Neutrophil (primary cell): ENCODE measurements around the gene SPTY2D1.

Experiments
- H3K27ac ChIP-seq: fragments of 200-600 bp; sonication (generic); 2 replicates; pipeline ENCODE4 v1.5.1; 2016; ENCODE audit warnings: mild to moderate bottlenecking, moderate library complexity
- H3K27me3 ChIP-seq: fragments of 200-600 bp; sonication (generic); 2 replicates; pipeline ENCODE4 v1.6.0; 2016; ENCODE audit warnings: mild to moderate bottlenecking
- H3K36me3 ChIP-seq: fragments of 200-600 bp; sonication (generic); 2 replicates; pipeline ENCODE4 v1.5.1; 2017
- H3K4me1 ChIP-seq, 2 experiments: fragments of 200-600 bp in 1 of 2; sonication (generic) in 1 of 2; 1 replicate in 1 of 2; 2 replicates in 1 of 2; pipeline versions ENCODE4 v1.5.1 to v1.6.1; 2013 to 2016; ENCODE audit warnings: low read depth in 1 of 2, low read length in 1 of 2, mild to moderate bottlenecking in 1 of 2, moderate library complexity in 1 of 2; ENCODE audit not compliant: control insufficient read depth in 1 of 2, insufficient read depth in 1 of 2
- H3K4me3 ChIP-seq, 2 experiments: fragments of 200-600 bp in 1 of 2; sonication (generic) in 1 of 2; 1 replicate in 1 of 2; 2 replicates in 1 of 2; pipeline ENCODE4 v1.5.1; 2013 to 2016; ENCODE audit warnings: low read depth in 1 of 2, low read length in 1 of 2, mild to moderate bottlenecking in 1 of 2, moderate library complexity in 1 of 2
- H3K9me3 ChIP-seq: fragments of 200-600 bp; sonication (generic); 2 replicates; pipeline ENCODE4 v1.5.1; 2016
- CTCF ChIP-seq: fragments of 200-600 bp; sonication (generic); IDR thresholded peaks from 2 replicates; pipeline ENCODE4 v1.5.1; 2016; ENCODE audit warnings: antibody characterized with exemption

The SPTY2D1 gene

GRCh38 chr11:18581825-18582224 lies 52.3 kb downstream of the SPTY2D1 start:
- Histone ChIP-seq H3K9me3 (no peaks in the 10 kb centered on the region), H3K36me3 (peaks cover 22% of the 10 kb centered on the region), H3K27ac (no peak overlapping the region), H3K27me3 (no peaks in the 10 kb centered on the region), H3K4me3 (no peak overlapping the region), H3K4me1 (no peaks in the 10 kb centered on the region)
- TF ChIP-seq CTCF, result no peak

- no peaks in the 10 kb centered on the region for H3K27me3 ChIP-seq
- no peak for TF ChIP-seq CTCF
- H3K4me1 ChIP-seq, result no peaks in the 10 kb centered on the region
- H3K9me3 ChIP-seq, result no peaks in the 10 kb centered on the region
- H3K36me3 ChIP-seq, result peaks cover 38% of the 10 kb centered on the region
- no peak overlapping the region for H3K27ac ChIP-seq
- H3K4me3 ChIP-seq, result no peak overlapping the region
Measured at GRCh38 chr11:18580113-18580766, 53.9 kb downstream of the SPTY2D1 start.

DNA sequence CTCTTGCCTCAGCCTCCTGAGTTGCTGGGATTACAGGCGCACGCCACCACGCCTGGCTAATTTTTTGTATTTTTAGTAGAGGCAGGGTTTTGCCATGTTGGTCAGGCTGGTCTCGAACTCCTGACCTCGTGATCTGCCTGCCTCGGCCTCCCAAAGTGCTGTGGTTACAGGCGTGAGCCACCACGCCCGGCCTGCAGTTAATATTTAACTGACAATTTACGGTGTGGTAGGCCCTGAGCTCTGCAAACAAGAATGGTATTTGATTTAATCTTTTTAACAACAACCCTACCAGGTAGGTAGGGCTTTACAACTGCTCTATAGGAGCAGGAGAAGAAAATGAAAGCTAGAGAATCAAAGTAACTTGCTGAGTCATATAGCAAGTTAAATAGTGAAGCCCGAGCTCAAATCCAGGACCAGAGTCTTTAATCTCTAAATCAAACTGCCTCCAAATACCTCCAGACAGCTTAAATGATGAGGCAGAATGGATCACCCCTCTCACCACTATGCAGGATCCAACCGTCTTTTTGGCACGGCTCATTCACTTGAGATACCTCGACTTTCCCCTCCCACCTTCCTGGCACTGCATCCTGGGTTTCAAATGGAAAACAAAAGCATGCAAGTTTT lies 55.1 kb downstream of the SPTY2D1 start:
- no peak overlapping the region for H3K4me3 ChIP-seq
- H3K4me1 ChIP-seq, result no peaks in the 10 kb centered on the region
- H3K36me3 ChIP-seq, result peaks cover 49% of the 10 kb centered on the region
- no peaks in the 10 kb centered on the region for H3K27me3 ChIP-seq
- no peaks in the 10 kb centered on the region for H3K9me3 ChIP-seq
- H3K27ac ChIP-seq, result no peak overlapping the region
- TF ChIP-seq CTCF, result no peak

DNA sequence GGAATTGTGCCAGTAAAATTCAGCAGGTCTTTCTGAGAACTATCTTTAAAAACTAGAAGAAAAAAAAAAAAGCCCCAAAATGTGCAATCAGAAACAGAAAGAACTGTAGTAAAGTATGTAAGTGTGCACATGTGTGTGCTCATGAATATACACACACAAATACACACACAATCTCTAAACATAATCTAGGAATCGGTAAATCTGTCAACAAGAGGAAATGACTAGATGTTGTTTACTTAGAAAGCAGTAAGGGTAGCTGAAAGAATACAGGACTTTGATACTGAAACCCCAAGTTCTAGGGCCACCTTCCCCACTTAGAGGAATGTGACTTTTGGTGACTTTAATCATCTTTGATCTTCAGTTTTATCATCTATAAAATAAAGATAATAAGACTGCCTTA lies 58.8 kb downstream of the SPTY2D1 start:
- Histone ChIP-seq H3K27ac (no peak overlapping the region), H3K4me3 (no peak overlapping the region), H3K4me1 (peaks cover 8 to 16% of the 10 kb centered on the region in 2 experiments), H3K36me3 (peaks cover 62% of the 10 kb centered on the region), H3K9me3 (no peaks in the 10 kb centered on the region), H3K27me3 (no peaks in the 10 kb centered on the region)
- no peak for TF ChIP-seq CTCF

GRCh38 chr11:18567081-18567480 lies 67.1 kb downstream of the SPTY2D1 start:
- H3K4me1 ChIP-seq, result peaks cover 8 to 41% of the 10 kb centered on the region in 2 experiments
- H3K36me3 ChIP-seq, result peaks cover 41% of the 10 kb centered on the region
- no peak for TF ChIP-seq CTCF
- H3K4me3 ChIP-seq, result no peak overlapping the region
- no peak overlapping the region for H3K27ac ChIP-seq
- H3K27me3 ChIP-seq, result no peaks in the 10 kb centered on the region
- no peaks in the 10 kb centered on the region for H3K9me3 ChIP-seq
